GM06990 (cell line): ENCODE measurements around the gene DCLK3.

Experiments used
- DNase-seq: peaks from one replicate; pipeline ENCODE4 v3.0.0-alpha.2; 2011; ENCODE audit not compliant: insufficient read length; ENCODE audit errors: extremely low read depth
- H3K27me3 ChIP-seq: replicated peaks from 2 replicates; pipeline ENCODE4 v1.6.0; 2011; ENCODE audit warnings: low read length; ENCODE audit not compliant: control insufficient read depth, insufficient read depth
- H3K36me3 ChIP-seq: 2 replicates; pipeline ENCODE4 v1.5.1; 2011; ENCODE audit warnings: low read length; ENCODE audit not compliant: control insufficient read depth, insufficient read depth
- H3K4me3 ChIP-seq: replicated peaks from 2 replicates; pipeline ENCODE4 v1.5.1; 2011; ENCODE audit warnings: low read depth, mild to moderate bottlenecking, control low read depth, low read length
- CTCF ChIP-seq: IDR thresholded peaks from 2 replicates; pipeline ENCODE4 v1.5.1; 2011; ENCODE audit warnings: low read length, control low read depth, mild to moderate bottlenecking, inconsistent platforms; ENCODE audit not compliant: insufficient read depth, poor library complexity, severe bottlenecking

Gene DCLK3

DNA sequence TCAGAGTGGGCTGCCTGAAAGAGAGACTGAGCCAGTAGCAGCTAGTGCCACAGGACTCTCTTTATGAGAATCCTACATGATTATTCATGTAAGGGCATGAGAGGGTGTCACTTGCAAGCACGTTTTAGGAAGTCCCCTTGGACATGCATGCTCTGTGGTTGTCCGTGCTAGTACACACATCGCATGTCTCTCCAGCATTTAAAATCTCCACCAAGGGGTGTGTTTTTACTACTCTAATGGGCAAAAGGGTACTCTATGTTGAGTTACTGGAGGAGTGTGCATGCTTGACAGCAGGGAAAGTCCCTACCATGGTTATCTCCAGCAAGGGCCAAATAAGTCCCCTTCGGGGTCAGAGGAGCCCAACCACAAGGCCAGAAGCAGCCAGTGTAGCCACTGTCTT lies 70.7 kb downstream of the DCLK3 start:
- Histone ChIP-seq H3K36me3 (no peaks in the 10 kb centered on the region), H3K4me3 (no peak overlapping the region), H3K27me3 (no peaks in the 10 kb centered on the region; the same call in 1 of the 2 replicates)
- peak; percentile 43 for DNase-seq
- no peak for TF ChIP-seq CTCF

- TF ChIP-seq CTCF: no peak
- DNase-seq: no peak
- Histone ChIP-seq H3K36me3 (no peaks in the 10 kb centered on the region), H3K27me3 (no peaks in the 10 kb centered on the region), H3K4me3 (no peak overlapping the region)
These were observed 74.8 kb downstream of the DCLK3 start for GRCh38 chr3:36689560-36689959.

- no peaks in the 10 kb centered on the region for H3K27me3 ChIP-seq
- TF ChIP-seq CTCF: no peak
- no peak for DNase-seq
These were observed 75.5 kb downstream of the DCLK3 start for GRCh38 chr3:36688815-36689214.

GRCh38 chr3:36686516-36686915 lies 77.8 kb downstream of the DCLK3 start:
- TF ChIP-seq CTCF: no peak
- no peak for DNase-seq
- Histone ChIP-seq H3K4me3 (no peak overlapping the region), H3K36me3 (no peaks in the 10 kb centered on the region), H3K27me3 (no peaks in the 10 kb centered on the region)

More at GRCh38 chr3:36688815-36689214, 75.5 kb downstream of the DCLK3 start:
- H3K4me3 ChIP-seq: no peak overlapping the region
- no peaks in the 10 kb centered on the region for H3K36me3 ChIP-seq

DNA sequence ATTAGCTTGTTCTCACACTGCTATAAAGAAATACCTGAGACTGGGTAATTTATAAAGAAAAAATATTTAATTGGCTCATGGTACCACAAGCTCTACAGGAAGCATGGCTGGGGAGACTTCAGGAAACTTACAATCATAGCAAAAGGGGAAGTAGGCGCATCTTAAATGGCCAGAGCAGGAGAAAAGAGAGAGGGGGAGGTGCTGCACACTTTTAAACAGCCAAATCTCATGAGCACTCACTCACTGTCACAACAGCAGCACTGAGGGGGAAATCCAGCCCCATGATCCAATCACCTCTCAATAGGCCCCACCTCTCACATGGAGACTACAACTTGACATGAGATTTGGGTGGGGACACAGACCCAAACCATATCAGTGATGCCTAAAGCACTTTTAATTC lies 82.5 kb downstream of the DCLK3 start:
- no peak for DNase-seq
- no peak overlapping the region for H3K4me3 ChIP-seq
- H3K36me3 ChIP-seq: no peaks in the 10 kb centered on the region
- no peak for TF ChIP-seq CTCF
- no peaks in the 10 kb centered on the region for H3K27me3 ChIP-seq

- no peak for DNase-seq
- H3K4me3 ChIP-seq: no peak overlapping the region
- H3K27me3 ChIP-seq: no peaks in the 10 kb centered on the region
- no peaks in the 10 kb centered on the region for H3K36me3 ChIP-seq
- no peak for TF ChIP-seq CTCF
These were observed 83.4 kb downstream of the DCLK3 start for GRCh38 chr3:36680952-36681351.
